ENCODE measurements around the gene FBN1.

The FBN1 gene

GRCh38 chr15:48388016-48388851 lies 257.3 kb downstream of the FBN1 start:
- POLR2A ChIA-PET: no interaction called here
- CTCF ChIA-PET: interaction anchor here (0.8 kb wide), 1 partner anchor 1192 kb away, joined by 3 read pairs; no protein-coding TSS in a partner anchor
- no peak for DNase-seq (ENCODE audit: extremely low spot score)
- no peak for TF ChIP-seq CTCF (IDR thresholded peaks at IDR 0.05; ENCODE audit: control extremely low read depth, extremely low read depth, low read depth, missing control alignments)

GRCh38 chr15:48385031-48385830 lies 260.3 kb downstream of the FBN1 start:
- ChIA-PET POLR2A (no interaction called here), CTCF (interaction anchor here (1.2 to 1.6 kb wide), 4 partner anchors 10 to 454 kb away, joined by 3 to 6 read pairs (median 4); no protein-coding TSS in a partner anchor)
- no peak for TF ChIP-seq CTCF (IDR thresholded peaks at IDR 0.05; ENCODE audit: control extremely low read depth, extremely low read depth, low read depth, missing control alignments)
- DNase-seq (ENCODE audit: extremely low spot score): no peak

GRCh38 chr15:48384616-48385015 lies 260.9 kb downstream of the FBN1 start:
- TF ChIP-seq CTCF (IDR thresholded peaks at IDR 0.05; ENCODE audit: control extremely low read depth, extremely low read depth, low read depth, missing control alignments): no peak
- DNase-seq (ENCODE audit: extremely low spot score): no peak
- ChIA-PET POLR2A (no interaction called here), CTCF (interaction anchor here (1.0 to 1.6 kb wide), 3 partner anchors 9 to 28 kb away, joined by 3 to 6 read pairs (median 6); no protein-coding TSS in a partner anchor)

DNA sequence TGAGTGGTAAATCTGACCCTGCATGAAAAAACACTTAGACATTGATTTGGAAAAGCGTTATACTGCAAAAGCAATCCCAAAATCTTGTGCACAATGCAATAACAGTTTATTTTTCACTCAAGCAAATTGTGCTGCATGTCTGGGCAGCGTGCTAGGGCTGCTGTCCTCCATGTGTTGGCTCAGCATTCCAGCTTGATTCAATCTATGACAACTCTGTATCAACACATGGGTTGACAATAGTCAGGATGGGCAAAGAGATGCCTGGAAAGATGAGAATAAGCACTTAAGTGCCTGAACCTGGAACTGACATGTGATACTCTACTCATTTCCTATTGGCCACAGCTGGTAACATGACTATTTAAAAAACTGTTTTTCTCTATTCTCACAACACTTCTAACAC lies 262.5 kb downstream of the FBN1 start:
- DNase-seq (ENCODE audit: extremely low spot score): no peak
- ChIA-PET CTCF (interaction anchor here (0.6 to 1.5 kb wide), 3 partner anchors 26 to 418 kb away, joined by 3 to 4 read pairs (median 3); no protein-coding TSS in a partner anchor), POLR2A (no interaction called here)
- TF ChIP-seq CTCF (IDR thresholded peaks at IDR 0.05; ENCODE audit: control extremely low read depth, extremely low read depth, low read depth, missing control alignments): no peak

DNA sequence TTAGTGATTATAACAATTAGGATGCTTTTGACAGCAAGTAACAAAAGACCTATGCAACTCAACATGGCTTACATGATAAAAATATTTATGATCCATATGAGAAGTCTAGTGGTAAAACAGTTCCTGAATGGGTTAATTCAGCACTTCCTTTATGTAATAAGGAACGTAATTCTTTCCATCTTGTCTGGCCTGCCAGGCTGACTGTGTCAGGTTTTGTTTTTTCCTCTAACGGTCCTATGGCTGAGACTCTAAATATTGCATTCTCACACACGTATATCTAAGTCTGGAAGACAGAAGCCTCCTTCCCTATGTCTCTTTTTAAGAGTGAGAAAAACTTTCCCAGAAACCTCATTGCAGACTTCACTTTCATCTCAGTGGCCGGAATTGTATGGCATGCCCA lies 263.6 kb downstream of the FBN1 start:
- TF ChIP-seq CTCF (IDR thresholded peaks at IDR 0.05; ENCODE audit: control extremely low read depth, extremely low read depth, low read depth, missing control alignments): no peak
- DNase-seq (ENCODE audit: extremely low spot score): no peak
- CTCF ChIA-PET: interaction anchor here (1.0 to 1.5 kb wide), 2 partner anchors 25 to 30 kb away, joined by 3 to 4 read pairs; no protein-coding TSS in a partner anchor
- POLR2A ChIA-PET: no interaction called here

DNA sequence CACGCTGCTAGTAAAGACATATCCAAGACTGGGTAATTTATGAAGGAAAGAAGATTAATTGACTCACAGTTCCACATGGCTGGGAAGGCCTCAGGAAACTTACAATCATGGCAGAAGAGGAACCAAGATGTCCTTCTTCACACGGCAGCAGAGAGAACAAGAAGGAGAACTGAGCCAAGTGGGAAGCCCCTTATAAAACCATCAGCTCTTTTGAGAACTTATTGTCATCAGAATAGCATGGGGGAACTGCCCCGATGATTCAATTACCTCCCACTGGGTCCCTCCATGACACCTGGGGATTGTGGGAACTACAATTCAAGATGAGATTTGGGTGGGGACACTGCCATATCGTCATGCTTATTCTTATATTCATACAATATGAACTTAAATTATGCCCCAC lies 265.3 kb downstream of the FBN1 start:
- POLR2A ChIA-PET: no interaction called here
- DNase-seq (ENCODE audit: extremely low spot score): no peak
- no peak for TF ChIP-seq CTCF (IDR thresholded peaks at IDR 0.05; ENCODE audit: control extremely low read depth, extremely low read depth, low read depth, missing control alignments)
- CTCF ChIA-PET: interaction anchor here (1.1 to 1.2 kb wide), 2 partner anchors 9 to 17 kb away, joined by 3 read pairs; no protein-coding TSS in a partner anchor

All from GM10248 (cell line).